ENCODE results near the gene RUFY1.
A peak's percentile ranks its signal among the peaks of the same experiment; 100 is the strongest.
"Not testable (repeated sequence)": the region's sequence is repeated elsewhere in the genome, so short reads cannot be mapped to it uniquely, and the experiment has no call there.

Gene RUFY1

DNA sequence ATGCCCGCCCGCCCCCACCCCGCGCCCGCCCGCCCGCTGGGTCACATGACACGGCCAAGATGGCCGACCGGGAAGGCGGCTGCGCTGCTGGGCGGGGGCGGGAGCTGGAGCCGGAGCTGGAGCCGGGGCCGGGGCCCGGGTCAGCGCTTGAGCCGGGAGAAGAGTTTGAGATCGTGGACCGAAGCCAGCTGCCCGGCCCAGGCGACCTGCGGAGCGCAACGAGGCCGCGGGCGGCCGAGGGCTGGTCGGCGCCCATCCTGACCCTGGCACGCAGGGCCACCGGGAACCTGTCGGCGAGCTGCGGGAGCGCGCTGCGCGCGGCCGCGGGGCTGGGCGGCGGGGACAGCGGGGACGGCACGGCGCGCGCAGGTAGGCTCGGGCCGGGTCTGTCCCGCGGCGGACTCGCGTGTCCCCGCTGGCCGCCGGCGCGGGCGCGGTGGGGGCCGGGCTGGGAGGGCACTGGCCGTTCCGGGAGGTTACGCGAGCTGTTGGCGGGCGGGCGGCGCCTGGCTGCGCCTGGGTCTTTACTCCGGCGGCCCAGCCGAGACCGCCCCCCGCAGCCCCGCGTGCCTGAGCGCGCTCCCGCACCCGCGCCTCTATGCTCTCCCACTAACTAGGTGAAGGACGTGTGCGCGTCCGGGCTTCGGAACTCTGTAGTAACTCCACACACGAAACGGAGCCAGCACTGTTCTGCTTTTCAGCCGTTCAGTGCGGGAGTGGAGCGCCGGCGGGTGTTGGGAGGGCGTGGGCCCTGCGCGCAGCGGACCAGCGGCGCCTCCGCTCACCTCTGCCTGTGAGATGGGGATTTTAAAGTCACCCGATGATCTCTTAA is at the start of gene RUFY1:
RUFY1 (plus strand) TSS at position 44 of the 832 bp plus-strand sequence; CDS start at position 60, 16 bp downstream.
- DNase-seq (ENCODE audit: low read depth in 1 of 2, low spot score in 1 of 2) = peak; percentile 66 to 73

DNA sequence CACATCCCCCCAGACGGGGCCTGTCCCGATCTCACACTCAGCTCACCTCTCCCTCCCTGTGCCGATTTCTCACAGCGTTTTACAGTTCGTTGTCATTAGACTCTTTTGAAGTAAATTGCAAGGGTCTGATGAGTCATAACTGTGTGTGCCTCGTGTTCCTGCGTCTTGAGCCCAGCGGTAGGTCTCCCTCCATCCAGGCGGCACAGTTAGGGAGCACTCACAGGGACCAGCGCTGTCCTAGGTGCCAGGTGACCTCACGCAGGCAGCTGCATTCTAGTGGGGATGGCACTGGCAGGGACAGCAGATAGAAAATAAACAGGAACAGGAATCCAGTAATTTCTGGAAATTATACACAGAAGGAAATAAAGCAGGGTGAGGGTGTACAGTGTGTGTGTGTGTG is 48.4 kb upstream of the RUFY1 start:
- DNase-seq (ENCODE audit: low read depth in 1 of 2, low spot score in 1 of 2) = not testable (repeated sequence)

- DNase-seq (ENCODE audit: low read depth in 1 of 2, low spot score in 1 of 2) = not testable (repeated sequence)
Measured at GRCh38 chr5:179502420-179502819, 47.9 kb upstream of the RUFY1 start.

- no peak for DNase-seq (ENCODE audit: low read depth in 1 of 2, low spot score in 1 of 2)
Measured at GRCh38 chr5:179504191-179504590, 46.2 kb upstream of the RUFY1 start.

- DNase-seq (ENCODE audit: low read depth in 1 of 2, low spot score in 1 of 2) = no peak
Measured at GRCh38 chr5:179504600-179505396, 45.6 kb upstream of the RUFY1 start.

DNA sequence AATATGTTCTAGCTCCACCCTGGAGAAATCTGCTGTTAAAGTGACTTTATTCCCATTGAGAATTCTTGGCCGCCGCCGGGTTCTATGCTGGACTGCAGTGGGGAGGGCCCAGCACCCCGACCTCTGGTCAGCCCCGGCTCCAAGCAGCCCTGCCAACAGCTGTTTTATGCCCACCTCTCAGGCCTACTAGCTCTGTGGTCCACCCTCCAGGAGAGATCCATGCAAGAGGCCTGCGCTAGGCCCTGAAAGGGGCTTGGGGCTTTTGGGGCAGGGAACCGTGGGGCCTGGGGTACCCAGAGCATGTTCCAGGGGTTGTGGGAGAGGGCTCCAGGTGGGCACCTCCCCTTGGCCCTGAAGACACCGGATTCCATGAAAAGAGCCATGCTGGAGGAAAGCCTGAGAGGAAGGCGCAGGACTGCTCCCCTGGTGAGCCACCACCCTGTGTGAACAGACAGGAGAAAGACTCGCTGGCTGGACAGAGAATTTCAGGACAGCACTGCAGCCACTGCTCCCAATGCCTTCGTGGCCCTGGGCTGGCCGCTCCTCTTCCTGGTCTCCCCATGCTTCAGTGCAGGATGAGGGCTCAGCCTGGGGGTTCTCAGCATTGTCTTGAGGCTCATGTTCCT is 44.6 kb upstream of the RUFY1 start:
- DNase-seq (ENCODE audit: low read depth in 1 of 2, low spot score in 1 of 2) = no peak

GRCh38 chr5:179509239-179509638 is 41.1 kb upstream of the RUFY1 start:
- no peak for DNase-seq (ENCODE audit: low read depth in 1 of 2, low spot score in 1 of 2)

GRCh38 chr5:179509845-179510244 is 40.5 kb upstream of the RUFY1 start:
- no peak for DNase-seq (ENCODE audit: low read depth in 1 of 2, low spot score in 1 of 2)

DNA sequence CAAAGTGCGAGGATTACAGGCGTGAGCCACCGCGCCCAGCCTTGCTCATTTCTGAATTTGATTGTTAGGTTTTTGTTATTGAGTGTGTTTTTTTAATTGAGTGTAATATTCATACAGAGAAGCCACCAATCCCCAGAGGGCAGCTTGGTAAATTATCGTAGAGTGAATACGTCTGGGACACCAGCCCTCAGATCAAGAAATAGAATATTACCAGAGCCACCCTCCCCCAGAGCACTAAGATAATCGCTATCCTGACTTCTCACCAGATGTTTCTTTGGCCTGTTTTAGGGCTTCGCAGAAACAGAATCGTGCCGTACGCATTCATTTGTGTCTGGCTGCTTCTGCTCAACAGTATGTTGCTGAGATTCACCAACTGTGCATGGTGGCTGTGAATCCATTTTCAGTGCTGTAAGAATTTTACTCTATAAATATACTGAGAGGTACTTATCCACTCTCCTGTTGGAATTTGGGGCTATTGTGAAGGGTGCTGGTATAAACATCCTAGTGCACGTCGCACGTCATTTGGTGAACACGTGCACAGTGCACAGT is 37.8 kb upstream of the RUFY1 start:
- no peak for DNase-seq (ENCODE audit: low read depth in 1 of 2, low spot score in 1 of 2)

GRCh38 chr5:179515501-179515900 is 34.9 kb upstream of the RUFY1 start:
- DNase-seq (ENCODE audit: low read depth in 1 of 2, low spot score in 1 of 2) = not testable (repeated sequence)

GRCh38 chr5:179516221-179516620 is 34.1 kb upstream of the RUFY1 start:
- DNase-seq (ENCODE audit: low read depth in 1 of 2, low spot score in 1 of 2) = no peak

- DNase-seq (ENCODE audit: low read depth in 1 of 2, low spot score in 1 of 2) = not testable (repeated sequence)
Measured at GRCh38 chr5:179517746-179518145, 32.6 kb upstream of the RUFY1 start.

GRCh38 chr5:179518369-179518768 is 32.0 kb upstream of the RUFY1 start:
- not testable (repeated sequence) for DNase-seq (ENCODE audit: low read depth in 1 of 2, low spot score in 1 of 2)

DNA sequence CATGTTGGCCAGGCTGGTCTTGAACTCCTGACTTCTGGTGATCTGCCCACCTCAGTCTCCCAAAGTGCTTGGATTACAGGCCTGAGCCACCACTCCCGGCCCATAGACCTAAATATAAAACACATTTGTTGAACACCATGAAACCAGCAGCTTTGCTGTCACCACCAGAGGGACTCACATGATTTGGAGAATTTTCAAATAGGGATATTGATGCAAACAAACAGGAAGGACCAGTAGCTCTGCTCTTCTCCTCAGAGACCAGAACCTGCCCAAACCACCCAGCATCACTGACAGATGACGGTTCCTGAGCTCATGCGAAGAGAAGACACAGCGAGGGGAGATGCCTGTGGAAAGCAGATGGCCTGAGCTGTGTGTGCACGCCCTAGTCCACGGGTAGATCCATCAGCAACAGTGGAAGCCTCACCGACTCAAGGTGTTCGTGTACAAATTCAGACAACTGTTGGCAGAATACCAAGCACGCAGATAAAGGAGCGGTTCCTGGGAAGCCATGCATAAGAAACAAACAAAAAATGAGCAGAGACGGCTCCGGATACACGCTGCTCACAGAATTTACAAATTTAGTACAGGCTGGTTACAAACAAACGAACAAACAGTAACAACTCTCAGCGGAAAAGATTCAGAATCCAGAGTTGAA is 30.8 kb upstream of the RUFY1 start:
- not testable (repeated sequence) for DNase-seq (ENCODE audit: low read depth in 1 of 2, low spot score in 1 of 2)

GRCh38 chr5:179522107-179522506 is 28.2 kb upstream of the RUFY1 start:
- not testable (repeated sequence) for DNase-seq (ENCODE audit: low read depth in 1 of 2, low spot score in 1 of 2)

- no peak for DNase-seq (ENCODE audit: low read depth in 1 of 2, low spot score in 1 of 2)
Measured at GRCh38 chr5:179526978-179527377, 23.4 kb upstream of the RUFY1 start.

DNA sequence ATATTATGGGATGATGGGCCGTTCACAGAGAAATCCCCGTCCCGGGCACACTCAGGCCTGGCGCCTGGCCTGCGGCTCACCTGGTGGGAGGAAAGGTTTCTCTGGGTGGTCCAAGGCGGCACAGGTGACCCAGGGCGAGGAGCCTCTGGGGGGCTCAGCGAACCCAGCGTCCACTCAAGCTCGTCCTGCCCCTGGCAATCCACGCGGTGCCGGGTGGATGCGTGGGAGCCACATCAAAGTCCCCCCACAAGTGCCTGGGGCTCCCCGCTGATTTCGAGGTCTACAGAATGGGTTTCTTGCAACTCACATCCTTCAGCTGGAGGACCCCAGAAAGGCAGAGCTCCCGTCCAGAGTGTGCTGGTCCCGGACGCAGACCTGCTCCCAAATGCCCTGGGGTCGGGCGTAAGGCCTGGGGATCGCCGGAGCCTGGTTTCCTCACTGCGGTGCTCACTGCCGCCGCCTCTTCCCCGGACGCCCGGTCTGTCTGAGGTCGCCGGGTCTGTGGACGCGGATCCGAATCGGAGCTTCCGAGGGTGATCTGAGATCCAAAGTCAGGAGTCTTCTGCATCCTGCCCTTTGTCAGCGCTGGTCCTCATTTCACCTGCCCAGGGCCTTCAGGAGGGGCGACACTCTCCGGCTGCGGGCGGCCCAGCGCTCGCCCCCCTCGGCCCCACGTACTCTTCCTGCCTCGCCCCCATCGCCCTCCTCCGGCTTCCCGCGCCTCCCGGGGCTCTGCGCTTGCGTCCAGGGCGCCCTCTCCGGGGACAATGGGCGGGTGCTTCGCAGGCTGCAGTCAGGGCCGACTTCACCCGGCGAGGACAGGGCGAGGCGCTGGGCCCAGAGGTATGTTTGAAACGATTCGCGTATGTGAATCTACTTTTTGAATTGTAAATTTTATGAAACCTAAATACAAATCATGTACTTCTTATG is 20.0 kb upstream of the RUFY1 start:
- DNase-seq (ENCODE audit: low read depth in 1 of 2, low spot score in 1 of 2) = peak; percentile 22 to 42

DNA sequence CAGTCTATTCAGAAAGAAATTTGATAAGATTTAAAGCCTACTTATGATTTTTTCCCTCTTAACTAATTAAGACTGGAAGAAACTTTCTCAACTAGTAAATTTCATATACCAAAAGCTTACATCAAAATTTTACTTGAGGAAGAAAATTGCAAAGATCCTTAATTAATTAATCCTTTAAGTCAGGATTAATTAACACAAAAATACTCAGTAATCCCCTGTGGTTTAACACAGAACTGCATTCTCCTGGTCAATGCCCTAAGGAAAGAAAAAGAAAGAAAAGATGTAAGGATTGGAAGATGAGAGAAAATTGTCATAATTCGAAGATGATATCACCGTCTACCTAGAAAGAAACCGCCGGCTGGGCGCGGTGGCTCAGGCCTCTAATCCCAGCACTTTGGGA is 17.3 kb upstream of the RUFY1 start:
- no peak for DNase-seq (ENCODE audit: low read depth in 1 of 2, low spot score in 1 of 2)

DNA sequence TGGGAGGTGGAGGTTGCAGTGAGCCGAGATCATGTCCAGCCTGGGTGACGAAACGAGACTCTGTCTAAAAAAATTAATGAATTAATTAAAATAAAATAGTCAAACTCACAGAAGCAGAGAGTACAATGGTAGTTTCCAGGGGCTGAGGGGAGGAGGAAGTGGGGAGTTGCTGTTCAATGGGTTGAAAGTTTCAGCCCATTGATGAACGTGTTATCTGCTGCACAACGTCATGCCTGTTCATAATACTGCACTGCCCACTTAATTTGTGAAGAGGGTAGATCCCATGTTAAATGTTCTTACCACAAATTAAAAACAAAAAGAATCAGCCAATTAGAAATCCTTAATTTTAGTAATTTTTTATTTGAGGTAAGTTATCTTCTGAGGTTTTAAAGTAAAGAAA is 16.4 kb upstream of the RUFY1 start:
- no peak for DNase-seq (ENCODE audit: low read depth in 1 of 2, low spot score in 1 of 2)

GRCh38 chr5:179534431-179534830 is 15.9 kb upstream of the RUFY1 start:
- no peak for DNase-seq (ENCODE audit: low read depth in 1 of 2, low spot score in 1 of 2)

Measured in activated T-helper 1 cell treated with anti-CD3 and anti-CD28 coated beads, Interleukin-2, amount 50 U/mL, for 16 hours (primary cell).